ENCODE measurements around the gene INPP5B.

DNA sequence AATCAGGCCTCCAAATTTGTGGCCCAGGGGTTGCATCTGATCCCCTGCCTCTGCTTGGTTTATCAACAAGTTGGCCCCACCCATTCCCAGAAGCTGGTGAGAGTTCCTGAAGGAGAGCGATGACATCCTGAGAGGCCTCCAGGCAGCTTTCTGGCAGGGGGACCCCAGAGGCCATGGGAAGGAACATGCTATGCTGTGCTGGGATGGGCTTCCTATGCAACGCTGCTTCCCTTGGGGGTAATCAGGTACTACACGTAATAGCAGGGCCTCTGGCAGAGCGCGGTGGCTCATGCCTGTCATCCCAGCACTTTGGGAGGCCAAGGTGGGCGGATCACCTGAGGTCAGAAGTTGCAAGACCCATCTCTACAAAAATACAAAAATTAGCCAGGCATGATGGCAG lies 79.1 kb downstream of the INPP5B start:
- TF ChIP-seq, protein P1, sequence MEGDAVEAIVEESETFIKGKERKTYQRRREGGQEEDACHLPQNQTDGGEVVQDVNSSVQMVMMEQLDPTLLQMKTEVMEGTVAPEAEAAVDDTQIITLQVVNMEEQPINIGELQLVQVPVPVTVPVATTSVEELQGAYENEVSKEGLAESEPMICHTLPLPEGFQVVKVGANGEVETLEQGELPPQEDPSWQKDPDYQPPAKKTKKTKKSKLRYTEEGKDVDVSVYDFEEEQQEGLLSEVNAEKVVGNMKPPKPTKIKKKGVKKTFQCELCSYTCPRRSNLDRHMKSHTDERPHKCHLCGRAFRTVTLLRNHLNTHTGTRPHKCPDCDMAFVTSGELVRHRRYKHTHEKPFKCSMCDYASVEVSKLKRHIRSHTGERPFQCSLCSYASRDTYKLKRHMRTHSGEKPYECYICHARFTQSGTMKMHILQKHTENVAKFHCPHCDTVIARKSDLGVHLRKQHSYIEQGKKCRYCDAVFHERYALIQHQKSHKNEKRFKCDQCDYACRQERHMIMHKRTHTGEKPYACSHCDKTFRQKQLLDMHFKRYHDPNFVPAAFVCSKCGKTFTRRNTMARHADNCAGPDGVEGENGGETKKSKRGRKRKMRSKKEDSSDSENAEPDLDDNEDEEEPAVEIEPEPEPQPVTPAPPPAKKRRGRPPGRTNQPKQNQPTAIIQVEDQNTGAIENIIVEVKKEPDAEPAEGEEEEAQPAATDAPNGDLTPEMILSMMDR (IDR thresholded peaks at IDR 0.05) = no peak
- TF ChIP-seq POLR2AphosphoS5 (IDR thresholded peaks at IDR 0.05) = no peak
- TF ChIP-seq POLR2A (IDR thresholded peaks at IDR 0.05) = no peak

Measured in upper lobe of left lung (tissue), 4 donors.